OCI-LY7 (cell line): ENCODE measurements around the gene CD300LF. TPM values are rescaled to one million over a fixed set of nuclear protein-coding genes. Genes with fewer than 3 reads are reported as not detected.

Experiments used
- BruUV-seq: library from RNA; stranded (reverse); fragments of 400-500 nt; replicated peaks from 2 replicates; lab custom pipeline; 2021; lab: Mats Ljungman, UMichigan
- CTCF ChIA-PET: fragments of 300-600 bp; sonication (Branson Sonifier 250); formaldehyde crosslinking; loops from one replicate; lab custom pipeline; 2022; ENCODE audit warnings: antibody characterized with exemption; ENCODE audit not compliant: unreplicated experiment; lab: Charles Lee
- POLR2A ChIA-PET: fragments of 300-600 bp; sonication (Branson Sonifier 250); formaldehyde crosslinking; loops from one replicate; lab custom pipeline; 2022; ENCODE audit warnings: antibody characterized with exemption; lab: Charles Lee
- DNase-seq: peaks from one replicate; pipeline ENCODE4 v3.0.0-alpha.2; 2015; ENCODE audit warnings: low spot score
- H2AFZ ChIP-seq: fragments of 200-600 bp; sonication (generic), shearing (Covaris generic); 2 replicates; pipeline ENCODE4 v1.6.1; 2014; ENCODE audit warnings: mild to moderate bottlenecking, antibody characterized with exemption, low read length, moderate library complexity
- H3K27ac ChIP-seq: fragments of 200-600 bp; sonication (generic); 2 replicates; pipeline ENCODE4 v1.5.1; 2014; ENCODE audit warnings: mixed run types, low read depth, mild to moderate bottlenecking, moderate library complexity, low read length, inconsistent platforms; ENCODE audit not compliant: poor library complexity, severe bottlenecking
- H3K36me3 ChIP-seq: fragments of 200-600 bp; sonication (generic); 2 replicates; pipeline ENCODE4 v1.6.1; 2014; ENCODE audit warnings: mild to moderate bottlenecking, antibody characterized with exemption, low read length, moderate library complexity, mixed read lengths; ENCODE audit not compliant: insufficient read depth
- H3K4me1 ChIP-seq: fragments of 200-600 bp; sonication (generic); 2 replicates; pipeline ENCODE4 v1.5.1; 2014; ENCODE audit warnings: mild to moderate bottlenecking, low read length; ENCODE audit not compliant: insufficient read depth, poor library complexity, severe bottlenecking
- H3K4me2 ChIP-seq: fragments of 200-600 bp; sonication (generic); 2 replicates; pipeline ENCODE4 v1.6.1; 2014; ENCODE audit warnings: mild to moderate bottlenecking, low read length
- H3K4me3 ChIP-seq: fragments of 200-600 bp; sonication (generic); 2 replicates; pipeline ENCODE4 v1.5.1; 2014; ENCODE audit warnings: mild to moderate bottlenecking, low read depth, low read length; ENCODE audit not compliant: poor library complexity, severe bottlenecking
- H3K79me2 ChIP-seq: fragments of 200-600 bp; sonication (generic); 2 replicates; pipeline ENCODE4 v1.6.1; 2016; ENCODE audit warnings: low read depth, mild to moderate bottlenecking, low read length, moderate library complexity, mixed read lengths; ENCODE audit not compliant: insufficient read depth
- H3K9me2 ChIP-seq: fragments of 200-600 bp; sonication (generic); 2 replicates; pipeline ENCODE4 v1.6.1; 2016; ENCODE audit warnings: mild to moderate bottlenecking, low read length, mixed read lengths; ENCODE audit not compliant: insufficient read depth
- H3K9me3 ChIP-seq: fragments of 200-600 bp; sonication (generic); 2 replicates; pipeline ENCODE4 v1.6.1; 2014; ENCODE audit warnings: mild to moderate bottlenecking, mixed run types, low read length, mixed read lengths
- H4K20me1 ChIP-seq: fragments of 200-600 bp; sonication (generic); 2 replicates; pipeline ENCODE4 v1.6.1; 2014; ENCODE audit warnings: mild to moderate bottlenecking, antibody characterized with exemption, low read length, moderate library complexity, mixed read lengths; ENCODE audit not compliant: insufficient read depth
- CTCF ChIP-seq: fragments of 200-600 bp; sonication (generic); conservative IDR thresholded peaks from 2 replicates; pipeline ENCODE4 v1.5.1; 2014; ENCODE audit warnings: mild to moderate bottlenecking, antibody characterized with exemption, low read length, moderate library complexity, mixed read lengths
- EZH2phosphoT487 ChIP-seq: fragments of 200-600 bp; sonication (generic); IDR thresholded peaks from 2 replicates; pipeline ENCODE4 v1.6.1; 2018; ENCODE audit warnings: low read depth, borderline replicate concordance, mild to moderate bottlenecking, mixed run types, antibody characterized with exemption, low read length, moderate library complexity, mixed read lengths
- intact Hi-C: fragments of 100-400 bp; cut with micrococcal nuclease; formaldehyde crosslinking; loops from one replicate; pipeline ENCODE4 v1.10.0; 2022; ENCODE audit not compliant: unreplicated experiment
- total RNA-seq, 2 experiments: library from RNA; depleted of rRNA in 1 of 2; stranded (reverse); fragments of >200 nt in 1 of 2; shearing (Covaris generic) in 1 of 2; gene quantifications; 2 replicates each; pipeline ENCODE4 v1.2.3, GENCODE V29; 2014 to 2022

CD300LF gene
- total RNA-seq, 2 experiments from 2014 or later = not detected

GRCh38 chr17:74715144-74715543, 2.4 kb upstream of the CD300LF start:
- POLR2A ChIA-PET = no interaction called here
- no TSS peak for BruUV-seq
- intact Hi-C loops = no loop called here
- TF ChIP-seq CTCF = no peak
- no peaks in the 10 kb centered on the region for H3K9me2 ChIP-seq
- H3K79me2 ChIP-seq = no peaks in the 10 kb centered on the region
- no peak for DNase-seq
- no peaks in the 10 kb centered on the region for H3K4me1 ChIP-seq
- no peak overlapping the region for H3K4me2 ChIP-seq
- no peak overlapping the region for H3K27ac ChIP-seq
- no peaks in the 10 kb centered on the region for H4K20me1 ChIP-seq
- H3K9me3 ChIP-seq = no peaks in the 10 kb centered on the region
- no peak overlapping the region for H3K4me3 ChIP-seq
- H3K36me3 ChIP-seq = no peaks in the 10 kb centered on the region
- H2AFZ ChIP-seq = no peak overlapping the region
- CTCF ChIA-PET = no interaction called here

GRCh38 chr17:74713171-74713755, 540 bp upstream of the CD300LF start:
- ChIA-PET CTCF (no interaction called here), POLR2A (interaction anchor here (0.7 kb wide), 1 partner anchor 160 kb away, joined by 5 read pairs; the partner anchor contains the start of gene FDXR)
- Histone ChIP-seq H3K4me2 (no peak overlapping the region), H3K36me3 (no peaks in the 10 kb centered on the region), H3K9me2 (no peaks in the 10 kb centered on the region), H3K4me3 (no peak overlapping the region), H3K4me1 (no peaks in the 10 kb centered on the region), H4K20me1 (no peaks in the 10 kb centered on the region), H3K27ac (no peak overlapping the region), H3K9me3 (no peaks in the 10 kb centered on the region), H3K79me2 (no peaks in the 10 kb centered on the region), H2AFZ (no peak overlapping the region)
- DNase-seq = no peak
- no TSS peak for BruUV-seq
- intact Hi-C loops = no loop called here
- TF ChIP-seq EZH2phosphoT487 = no peak
- TF ChIP-seq CTCF = no peak

- no peaks in the 10 kb centered on the region for H3K9me3 ChIP-seq
- no peak overlapping the region for H3K4me3 ChIP-seq
Measured at GRCh38 chr17:74712301-74712700, 422 bp downstream of the CD300LF start.

More at GRCh38 chr17:74712301-74712700, 422 bp downstream of the CD300LF start:
- TF ChIP-seq EZH2phosphoT487 = no peak
- no peak for TF ChIP-seq CTCF
- ChIA-PET CTCF (no interaction called here), POLR2A (interaction anchor here (0.7 to 0.8 kb wide), 2 partner anchors 58 to 815 kb away, joined by 4 to 9 read pairs; no protein-coding TSS in a partner anchor)
- no TSS peak for BruUV-seq
- intact Hi-C loops = no loop called here
- H3K79me2 ChIP-seq = no peaks in the 10 kb centered on the region
- H2AFZ ChIP-seq = no peak overlapping the region
- no peak for DNase-seq
- no peak overlapping the region for H3K4me2 ChIP-seq
- H3K36me3 ChIP-seq = no peaks in the 10 kb centered on the region
- H3K27ac ChIP-seq = no peak overlapping the region
- H3K4me1 ChIP-seq = no peaks in the 10 kb centered on the region
- H4K20me1 ChIP-seq = no peaks in the 10 kb centered on the region
- no peaks in the 10 kb centered on the region for H3K9me2 ChIP-seq
